ENCODE measurements around the gene HPSE2. TPM values are rescaled to one million over a fixed set of nuclear protein-coding genes. Genes with fewer than 3 reads are reported as not detected.
A peak's percentile ranks its signal among the peaks of the same experiment; 100 is the strongest.

Gene HPSE2
- total RNA-seq, 1 donor from 2014 or later = 3.4 TPM

DNA sequence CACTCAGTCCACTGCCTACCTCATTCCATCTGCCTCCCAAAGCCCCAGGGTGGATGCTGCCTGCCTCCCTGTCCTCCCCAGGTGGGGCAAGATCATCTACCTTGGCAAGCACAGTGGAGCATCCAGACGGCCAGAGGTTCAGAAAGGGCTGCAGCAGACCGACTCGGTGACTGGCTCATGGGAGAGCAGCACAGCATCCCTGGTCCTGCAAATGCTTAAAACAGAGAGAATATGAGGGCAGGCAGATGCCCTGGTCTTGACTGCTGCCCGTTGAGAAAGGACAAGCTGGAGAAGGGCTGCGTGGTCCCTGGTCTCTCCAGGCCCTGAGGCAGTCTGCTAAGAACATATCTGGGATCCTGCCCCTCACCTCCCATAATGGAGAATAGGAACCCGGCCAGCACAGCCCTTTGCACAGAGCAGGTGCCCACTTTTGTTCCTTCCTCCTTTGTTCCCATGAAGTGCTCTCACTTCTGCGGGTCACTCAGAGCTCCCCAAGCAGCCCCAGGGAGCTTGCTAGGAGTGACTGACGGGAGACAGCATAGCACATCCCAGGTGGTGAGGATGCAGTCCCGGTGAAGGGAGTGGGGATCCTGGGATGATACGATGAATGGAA, 790.3 kb downstream of the HPSE2 start:
- H3K36me3 ChIP-seq = peaks cover 38% of the 10 kb centered on the region
- no peaks in the 10 kb centered on the region for H3K4me1 ChIP-seq
- no peak overlapping the region for H3K27ac ChIP-seq
- TF ChIP-seq, protein P1, sequence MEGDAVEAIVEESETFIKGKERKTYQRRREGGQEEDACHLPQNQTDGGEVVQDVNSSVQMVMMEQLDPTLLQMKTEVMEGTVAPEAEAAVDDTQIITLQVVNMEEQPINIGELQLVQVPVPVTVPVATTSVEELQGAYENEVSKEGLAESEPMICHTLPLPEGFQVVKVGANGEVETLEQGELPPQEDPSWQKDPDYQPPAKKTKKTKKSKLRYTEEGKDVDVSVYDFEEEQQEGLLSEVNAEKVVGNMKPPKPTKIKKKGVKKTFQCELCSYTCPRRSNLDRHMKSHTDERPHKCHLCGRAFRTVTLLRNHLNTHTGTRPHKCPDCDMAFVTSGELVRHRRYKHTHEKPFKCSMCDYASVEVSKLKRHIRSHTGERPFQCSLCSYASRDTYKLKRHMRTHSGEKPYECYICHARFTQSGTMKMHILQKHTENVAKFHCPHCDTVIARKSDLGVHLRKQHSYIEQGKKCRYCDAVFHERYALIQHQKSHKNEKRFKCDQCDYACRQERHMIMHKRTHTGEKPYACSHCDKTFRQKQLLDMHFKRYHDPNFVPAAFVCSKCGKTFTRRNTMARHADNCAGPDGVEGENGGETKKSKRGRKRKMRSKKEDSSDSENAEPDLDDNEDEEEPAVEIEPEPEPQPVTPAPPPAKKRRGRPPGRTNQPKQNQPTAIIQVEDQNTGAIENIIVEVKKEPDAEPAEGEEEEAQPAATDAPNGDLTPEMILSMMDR (IDR thresholded peaks at IDR 0.05) = no peak
- no peak for DNase-seq
- H3K9me3 ChIP-seq = no peaks in the 10 kb centered on the region
- H3K27me3 ChIP-seq = no peaks in the 10 kb centered on the region
- ATAC-seq = no peak
- peak overlapping the region; percentile 91 for H3K4me3 ChIP-seq
- intact Hi-C loops (cut with DNase I) = no loop called here

DNA sequence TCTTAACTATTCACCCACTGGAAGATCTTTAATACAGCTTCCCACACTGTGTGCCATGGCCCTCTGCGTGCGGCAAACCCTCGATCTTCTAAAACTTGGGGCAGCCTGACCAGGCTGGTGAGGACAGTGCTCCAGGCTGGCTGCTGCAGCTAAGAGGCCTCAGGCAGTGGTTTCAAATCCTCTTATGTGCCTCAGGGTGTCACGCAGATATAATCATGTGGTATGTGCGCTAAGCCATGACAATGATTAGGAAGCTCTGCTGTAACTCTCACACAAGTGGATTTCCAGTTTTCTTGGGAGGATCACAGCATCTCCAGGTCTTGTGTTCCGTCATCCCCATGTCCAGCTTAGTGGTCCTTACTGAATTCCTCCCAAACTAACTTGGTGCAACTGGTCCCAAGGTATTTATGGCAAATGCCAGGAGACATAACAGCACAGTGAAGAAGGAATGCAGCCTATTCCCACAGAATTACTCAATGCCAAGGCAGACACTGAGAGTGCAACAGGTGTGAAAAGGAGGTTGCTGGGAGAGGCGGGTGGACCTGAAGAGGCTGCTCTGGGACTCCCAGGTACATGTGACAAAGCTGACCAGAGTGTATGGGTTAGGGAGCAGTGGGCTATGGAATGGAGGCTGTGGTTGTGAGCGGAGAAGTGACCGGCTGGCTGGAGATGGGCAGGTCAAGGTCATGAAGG, 791.2 kb downstream of the HPSE2 start:
- DNase-seq (no peak), ATAC-seq (peak; percentile 9)
- Histone ChIP-seq H3K4me3 (no peak overlapping the region), H3K9me3 (no peaks in the 10 kb centered on the region), H3K27ac (no peak overlapping the region), H3K4me1 (no peaks in the 10 kb centered on the region), H3K27me3 (no peaks in the 10 kb centered on the region), H3K36me3 (peaks cover 46% of the 10 kb centered on the region)
- intact Hi-C loops (cut with DNase I) = no loop called here
- TF ChIP-seq, protein P1 (IDR thresholded peaks at IDR 0.05) = no peak

- intact Hi-C loops (cut with DNase I) = no loop called here
These were observed 796.9 kb downstream of the HPSE2 start for GRCh38 chr10:98438715-98439114.

DNA sequence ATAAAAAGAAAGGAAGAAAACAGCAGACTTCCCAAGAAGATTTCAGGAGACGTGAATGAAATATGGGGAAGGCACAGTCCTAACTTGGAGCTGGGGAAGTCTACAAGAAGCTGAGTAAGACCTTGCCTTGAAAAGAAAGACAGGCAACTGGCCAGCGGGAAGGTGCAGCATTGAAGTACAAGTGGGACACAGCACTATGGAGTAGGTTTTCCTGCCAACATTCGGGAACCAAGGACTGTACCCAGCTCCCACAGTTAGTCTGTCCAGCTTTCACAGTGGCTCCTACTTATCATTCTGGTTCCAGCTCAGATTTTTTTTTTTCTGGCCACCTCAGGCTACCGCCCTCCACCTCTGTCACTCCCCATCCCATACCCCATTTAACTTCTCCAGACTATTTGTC, 798.9 kb downstream of the HPSE2 start:
- no peak overlapping the region for H3K27ac ChIP-seq
- ATAC-seq = no peak
- TF ChIP-seq, protein P1 (IDR thresholded peaks at IDR 0.05) = no peak
- H3K4me3 ChIP-seq = no peak overlapping the region
- intact Hi-C loops (cut with DNase I) = no loop called here
- H3K9me3 ChIP-seq = no peaks in the 10 kb centered on the region
- H3K36me3 ChIP-seq = peaks cover 83% of the 10 kb centered on the region
- DNase-seq = no peak
- H3K27me3 ChIP-seq = no peaks in the 10 kb centered on the region
- H3K4me1 ChIP-seq = no peaks in the 10 kb centered on the region

More at GRCh38 chr10:98438715-98439114, 796.9 kb downstream of the HPSE2 start:
- TF ChIP-seq, protein P1 (IDR thresholded peaks at IDR 0.05) = no peak
- ATAC-seq (no peak), DNase-seq (no peak)
- no peak overlapping the region for H3K4me3 ChIP-seq
- H3K9me3 ChIP-seq = no peaks in the 10 kb centered on the region
- no peak overlapping the region for H3K27ac ChIP-seq
- no peaks in the 10 kb centered on the region for H3K4me1 ChIP-seq
- H3K27me3 ChIP-seq = no peaks in the 10 kb centered on the region
- peaks cover 83% of the 10 kb centered on the region for H3K36me3 ChIP-seq

GRCh38 chr10:98435178-98435577, 800.5 kb downstream of the HPSE2 start:
- Histone ChIP-seq H3K27ac (no peak overlapping the region), H3K27me3 (no peaks in the 10 kb centered on the region), H3K4me1 (no peaks in the 10 kb centered on the region), H3K9me3 (no peaks in the 10 kb centered on the region), H3K36me3 (peaks cover 86% of the 10 kb centered on the region), H3K4me3 (no peak overlapping the region)
- intact Hi-C loops (cut with DNase I) = no loop called here
- ATAC-seq = no peak
- DNase-seq = no peak
- TF ChIP-seq, protein P1 (IDR thresholded peaks at IDR 0.05) = no peak
